OCI-LY1 (cell line): Measurements from ENCODE around the gene NRCAM.

Source experiments
- H2AFZ ChIP-seq: fragments of 200-600 bp; sonication (generic), shearing (Covaris generic); 2 replicates; pipeline ENCODE4 v1.6.0; 2014; ENCODE audit warnings: antibody characterized with exemption, mild to moderate bottlenecking, low read length
- H3F3A ChIP-seq: fragments of 200-600 bp; sonication (generic), shearing (Covaris generic); 2 replicates; pipeline ENCODE4 v1.6.0; 2014; ENCODE audit warnings: mild to moderate bottlenecking, antibody characterized with exemption, low read length, moderate library complexity; ENCODE audit not compliant: insufficient read depth
- H3K27ac ChIP-seq: fragments of 200-600 bp; sonication (generic); 2 replicates; pipeline ENCODE4 v1.5.1; 2014; ENCODE audit warnings: low read length, mixed run types, mild to moderate bottlenecking, low read depth; ENCODE audit not compliant: poor library complexity, severe bottlenecking
- H3K27me3 ChIP-seq: fragments of 200-600 bp; sonication (generic); 2 replicates; pipeline ENCODE4 v1.6.0; 2014; ENCODE audit warnings: antibody characterized with exemption, mild to moderate bottlenecking, low read length, moderate library complexity; ENCODE audit not compliant: insufficient read depth
- H3K36me3 ChIP-seq: fragments of 200-600 bp; sonication (generic); 2 replicates; pipeline ENCODE4 v1.6.1; 2014; ENCODE audit warnings: mild to moderate bottlenecking, antibody characterized with exemption, low read length, moderate library complexity, mixed read lengths; ENCODE audit not compliant: insufficient read depth
- H3K4me1 ChIP-seq: fragments of 200-600 bp; sonication (generic); 2 replicates; pipeline ENCODE4 v1.5.1; 2014; ENCODE audit warnings: mild to moderate bottlenecking, low read length, moderate library complexity; ENCODE audit not compliant: insufficient read depth, severe bottlenecking
- H3K4me2 ChIP-seq: fragments of 200-600 bp; sonication (generic), shearing (Covaris generic); 2 replicates; pipeline ENCODE4 v1.6.1; 2014; ENCODE audit warnings: low read length
- H3K4me3 ChIP-seq: fragments of 200-600 bp; sonication (generic); 2 replicates; pipeline ENCODE4 v1.5.1; 2014; ENCODE audit warnings: low read length, low read depth, mild to moderate bottlenecking, mixed read lengths; ENCODE audit not compliant: poor library complexity, severe bottlenecking
- H3K79me2 ChIP-seq: fragments of 200-600 bp; shearing (Covaris generic); 2 replicates; pipeline ENCODE4 v1.6.1; 2016; ENCODE audit warnings: mixed run types, low read length, mixed read lengths; ENCODE audit not compliant: insufficient read depth
- H3K9ac ChIP-seq: fragments of 200-600 bp; sonication (generic), shearing (Covaris generic); 2 replicates; pipeline ENCODE4 v1.6.1; 2014; ENCODE audit warnings: mild to moderate bottlenecking, low read length, mixed read lengths
- H3K9me2 ChIP-seq: fragments of 200-600 bp; sonication (generic), shearing (Covaris generic); 2 replicates; pipeline ENCODE4 v1.6.1; 2014; ENCODE audit warnings: low read depth, mild to moderate bottlenecking, low read length, mixed read lengths
- H3K9me3 ChIP-seq: fragments of 200-600 bp; shearing (Covaris generic); 2 replicates; pipeline ENCODE4 v1.6.1; 2014; ENCODE audit warnings: low read length, mixed read lengths
- H4K20me1 ChIP-seq: fragments of 200-600 bp; sonication (generic), shearing (Covaris generic); 2 replicates; pipeline ENCODE4 v1.6.0; 2016; ENCODE audit warnings: mild to moderate bottlenecking, low read length; ENCODE audit not compliant: insufficient read depth
- CTCF ChIP-seq: fragments of 200-600 bp; sonication (generic), shearing (Covaris generic); IDR thresholded peaks from 2 replicates; pipeline ENCODE4 v1.5.1; 2017; ENCODE audit warnings: mild to moderate bottlenecking, antibody characterized with exemption, low read length, moderate library complexity, mixed read lengths
- EZH2 ChIP-seq: fragments of 200-600 bp; sonication (generic), shearing (Covaris generic); IDR thresholded peaks from 2 replicates; pipeline ENCODE4 v1.8.0; 2017; ENCODE audit warnings: borderline replicate concordance, mixed run types, mild to moderate bottlenecking, antibody characterized with exemption, low read length, moderate library complexity, mixed read lengths

Gene NRCAM

GRCh38 chr7:108147031-108147563 is 309.1 kb downstream of the NRCAM start:
- Histone ChIP-seq H3K79me2 (no peaks in the 10 kb centered on the region), H3K9me3 (no peaks in the 10 kb centered on the region), H4K20me1 (no peaks in the 10 kb centered on the region), H3K27me3 (peaks cover 3% of the 10 kb centered on the region; the same call in 1 of the 2 replicates), H3K4me1 (no peaks in the 10 kb centered on the region), H3K9ac (no peak overlapping the region), H3K36me3 (no peaks in the 10 kb centered on the region), H3K4me3 (no peak overlapping the region), H3K27ac (no peak overlapping the region), H3K4me2 (no peak overlapping the region), H3F3A (no peaks in the 10 kb centered on the region), H2AFZ (no peak overlapping the region), H3K9me2 (no peaks in the 10 kb centered on the region)
- no peak for TF ChIP-seq CTCF
- no peak for TF ChIP-seq EZH2

- H4K20me1 ChIP-seq: no peaks in the 10 kb centered on the region
- H3K9me2 ChIP-seq: no peaks in the 10 kb centered on the region
- no peak overlapping the region for H3K4me2 ChIP-seq
- no peaks in the 10 kb centered on the region for H3K79me2 ChIP-seq
- H3K27me3 ChIP-seq: no peaks in the 10 kb centered on the region; the same call in 1 of the 2 replicates
- no peak overlapping the region for H3K27ac ChIP-seq
- TF ChIP-seq EZH2: no peak
- TF ChIP-seq CTCF: peak; percentile 90
- H3K9ac ChIP-seq: no peak overlapping the region
- no peaks in the 10 kb centered on the region for H3K4me1 ChIP-seq
- H2AFZ ChIP-seq: no peak overlapping the region
- H3K36me3 ChIP-seq: no peaks in the 10 kb centered on the region
- no peak overlapping the region for H3K4me3 ChIP-seq
- no peaks in the 10 kb centered on the region for H3F3A ChIP-seq
- no peaks in the 10 kb centered on the region for H3K9me3 ChIP-seq
These were observed 310.0 kb downstream of the NRCAM start for GRCh38 chr7:108146070-108146842.

DNA sequence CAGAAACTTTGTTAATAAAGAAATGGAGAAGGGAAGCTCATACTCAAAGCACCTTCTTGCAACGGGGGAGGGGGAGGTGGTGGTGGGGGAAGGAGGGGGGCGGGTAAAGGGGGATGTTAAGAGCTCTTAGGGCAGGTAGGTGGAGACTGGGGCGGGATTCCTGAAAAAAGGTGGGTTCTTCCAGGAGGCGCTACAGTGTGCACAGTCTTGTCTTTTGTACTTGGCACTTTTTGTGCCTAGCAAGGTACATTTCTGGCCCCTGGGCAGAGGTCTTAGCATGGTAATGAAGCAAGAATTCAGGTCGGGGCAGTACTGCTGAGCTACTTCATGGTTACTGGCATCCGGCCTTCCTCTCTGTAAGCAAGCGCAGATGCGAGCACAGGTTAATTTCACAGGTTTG is 310.8 kb downstream of the NRCAM start:
- Histone ChIP-seq H3F3A (no peaks in the 10 kb centered on the region), H3K4me2 (no peak overlapping the region), H4K20me1 (no peaks in the 10 kb centered on the region), H3K4me1 (no peaks in the 10 kb centered on the region), H3K27ac (no peak overlapping the region), H3K9me2 (no peaks in the 10 kb centered on the region), H2AFZ (no peak overlapping the region), H3K9ac (no peak overlapping the region), H3K4me3 (no peak overlapping the region), H3K36me3 (no peaks in the 10 kb centered on the region), H3K27me3 (no peaks in the 10 kb centered on the region; the same call in 1 of the 2 replicates), H3K9me3 (no peaks in the 10 kb centered on the region), H3K79me2 (no peaks in the 10 kb centered on the region)
- TF ChIP-seq CTCF (no peak), EZH2 (no peak)
